PFSK-1 (cell line): Measurements from ENCODE around the gene IQGAP3.

Source experiments
- POLR2AphosphoS5 ChIP-seq: IDR thresholded peaks from 2 replicates; pipeline ENCODE4 v1.6.1; 2012; ENCODE audit warnings: low read depth, mild to moderate bottlenecking, control low read depth, low read length, moderate library complexity
- TAF1 ChIP-seq: IDR thresholded peaks from 2 replicates; pipeline ENCODE4 v1.6.1; 2012; ENCODE audit warnings: low read length, control low read depth, borderline replicate concordance; ENCODE audit not compliant: insufficient read depth

DNA sequence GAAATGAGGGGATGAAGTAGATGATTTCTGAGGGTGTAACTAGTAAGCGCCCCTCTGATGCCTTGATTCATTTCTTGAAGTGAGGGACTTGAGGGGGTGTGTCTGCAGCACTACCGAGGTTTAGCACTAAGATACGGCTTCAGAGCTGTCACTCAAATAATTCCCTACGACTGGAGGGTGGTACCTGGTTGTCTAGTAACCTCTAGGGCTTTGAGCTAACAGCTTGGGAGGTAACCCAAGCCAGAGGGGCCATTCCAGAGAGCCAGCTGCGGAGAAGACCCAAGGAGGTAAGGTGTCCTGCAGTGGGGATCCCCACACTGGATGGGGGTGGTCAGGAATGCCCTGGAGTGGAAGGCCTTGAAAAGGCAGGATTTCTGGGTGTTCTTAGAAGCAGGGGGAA lies 7.1 kb upstream of the IQGAP3 start, which contains the start of gene TTC24:
- TF ChIP-seq POLR2AphosphoS5, result no peak
- TF ChIP-seq TAF1, result no peak
